Posterior cingulate gyrus (tissue), 11 donors: ENCODE measurements around the gene SLC25A47.
"Not testable (repeated sequence)": the region's sequence is repeated elsewhere in the genome, so short reads cannot be mapped to it uniquely, and the experiment has no call there.

Experiments
- DNase-seq, 10 donors: peaks; one replicate each; pipeline versions ENCODE4 v3.0.0 to v3.0.0-alpha.2; 2020 to 2021; ENCODE audit warnings: mixed read lengths in 3 of 10
- intact Hi-C: fragments of 100-400 bp; cut with DNase I; formaldehyde crosslinking; loops from one replicate; pipeline ENCODE4 v1.15.1; 2023

SLC25A47 gene

GRCh38 chr14:100302616-100303015 is 20.5 kb upstream of the SLC25A47 start:
- intact Hi-C loops, result loop anchor here (10.0 kb wide), 1 partner anchor 318 kb away; no protein-coding TSS in a partner anchor
- DNase-seq, result peak in 1 of 10 donors; percentile 69

GRCh38 chr14:100303179-100303578 is 20.0 kb upstream of the SLC25A47 start:
- peak in 1 of 10 donors; percentile 35 for DNase-seq
- intact Hi-C loops, result loop anchor here (10.0 kb wide), 1 partner anchor 318 kb away; no protein-coding TSS in a partner anchor

GRCh38 chr14:100303925-100304324 is 19.2 kb upstream of the SLC25A47 start:
- DNase-seq, result no peak
- intact Hi-C loops, result loop anchor here (10.0 kb wide), 1 partner anchor 319 kb away; no protein-coding TSS in a partner anchor

- DNase-seq, result peak in 3 of 10 donors; percentile 29 to 89 (median 32)
- intact Hi-C loops, result loop anchor here (5.0 to 10.0 kb wide), 3 partner anchors 63 to 320 kb away; partner anchors contain the start of gene WDR25
Observed at GRCh38 chr14:100304825-100305323, 18.3 kb upstream of the SLC25A47 start.

- intact Hi-C loops, result loop anchor here (2.0 to 10.0 kb wide), 4 partner anchors 35 to 321 kb away; partner anchors contain the start of gene WDR25
- DNase-seq, result no peak
Observed at GRCh38 chr14:100305324-100306100, 17.6 kb upstream of the SLC25A47 start.

GRCh38 chr14:100306101-100306997 is 16.8 kb upstream of the SLC25A47 start, which contains the start of gene SLC25A29:
TSS of gene SLC25A29 (minus strand) at chr14:100306444. CDS start at chr14:100306232, 212 bp downstream.
- peak; percentile 86 to 99 (median 91) for DNase-seq
- intact Hi-C loops, result loop anchor here (2.0 to 10.0 kb wide), 4 partner anchors 34 to 322 kb away; partner anchors contain the start of gene WDR25

- intact Hi-C loops, result loop anchor here (2.0 to 10.0 kb wide), 4 partner anchors 34 to 322 kb away; partner anchors contain the start of gene WDR25
- peak in 2 of 10 donors; percentile 35 to 89 for DNase-seq
Observed at GRCh38 chr14:100306998-100307765, 16.0 kb upstream of the SLC25A47 start.

GRCh38 chr14:100307766-100308426 is 15.2 kb upstream of the SLC25A47 start:
- peak in 1 of 10 donors; percentile 72 for DNase-seq
- intact Hi-C loops, result loop anchor here (2.0 to 10.0 kb wide), 4 partner anchors 33 to 323 kb away; partner anchors contain the start of gene WDR25

GRCh38 chr14:100308427-100308792 is 14.7 kb upstream of the SLC25A47 start:
- intact Hi-C loops, result loop anchor here (5.0 to 10.0 kb wide), 3 partner anchors 66 to 324 kb away; partner anchors contain the start of gene WDR25
- DNase-seq, result not testable (repeated sequence)

- DNase-seq, result no peak
- intact Hi-C loops, result loop anchor here (5.0 to 10.0 kb wide), 3 partner anchors 67 to 324 kb away; partner anchors contain the start of gene WDR25
Observed at GRCh38 chr14:100309028-100309737, 14.0 kb upstream of the SLC25A47 start.

- DNase-seq, intact Hi-C loops: not testable (repeated sequence)
Observed at GRCh38 chr14:100312110-100312876, 10.8 kb upstream of the SLC25A47 start.

GRCh38 chr14:100312877-100313400 is 10.2 kb upstream of the SLC25A47 start:
- DNase-seq, result no peak
- intact Hi-C loops, result no loop called here

GRCh38 chr14:100313464-100314230 is 9.5 kb upstream of the SLC25A47 start:
- DNase-seq, result no peak
- intact Hi-C loops, result no loop called here

GRCh38 chr14:100314724-100315123 is 8.4 kb upstream of the SLC25A47 start:
- intact Hi-C loops, result no loop called here
- no peak for DNase-seq

GRCh38 chr14:100317389-100317788 is 5.8 kb upstream of the SLC25A47 start:
- no peak for DNase-seq
- intact Hi-C loops, result no loop called here
